HEK293T (cell line): ENCODE data around the gene FARP1.

ENCODE experiments used
- BHLHE40 ChIP-seq: fragments of 450-650 bp; IDR thresholded peaks from 2 replicates; pipeline ENCODE4 v1.6.1; 2016; ENCODE audit warnings: mild to moderate bottlenecking, moderate library complexity, borderline replicate concordance
- FOXM1 ChIP-seq: fragments of 450-650 bp; IDR thresholded peaks from 2 replicates; pipeline ENCODE4 v1.6.1; 2017; ENCODE audit warnings: mild to moderate bottlenecking, borderline replicate concordance
- SP1 ChIP-seq: fragments of 450-650 bp; IDR thresholded peaks from 2 replicates; pipeline ENCODE4 v1.6.1; 2017
- SUZ12 ChIP-seq: fragments of 450-650 bp; IDR thresholded peaks from 2 replicates; pipeline ENCODE4 v1.6.1; 2016; ENCODE audit warnings: mild to moderate bottlenecking
- ZNF384 ChIP-seq: fragments of 450-650 bp; IDR thresholded peaks from 2 replicates; pipeline ENCODE4 v1.6.1; 2016

GRCh38 chr13:98500963-98501421, 358.1 kb downstream of the FARP1 start:
- TF ChIP-seq FOXM1 (no peak), SP1 (no peak), SUZ12 (no peak), BHLHE40 (no peak), ZNF384 (no peak)
